SJCRH30 (cell line): ENCODE measurements around the gene USP40. TPM values are rescaled to one million over a fixed set of nuclear protein-coding genes. Genes with fewer than 3 reads are reported as not detected.

Source experiments
- DNase-seq, 2 experiments: peaks; one replicate each; pipeline ENCODE4 v3.0.0-alpha.2; 2015 to 2020
- H3K27ac ChIP-seq: fragments of 250-450 bp; sonication (Bioruptor Pico); 2 replicates; pipeline ENCODE4 v1.5.1; 2020; ENCODE audit warnings: mild to moderate bottlenecking, moderate library complexity
- H3K27me3 ChIP-seq: fragments of 250-450 bp; sonication (Bioruptor Pico); 2 replicates; pipeline ENCODE4 v1.5.1; 2020; ENCODE audit warnings: mild to moderate bottlenecking, moderate library complexity
- H3K36me3 ChIP-seq: fragments of 250-450 bp; sonication (Bioruptor Pico); 2 replicates; pipeline ENCODE4 v1.5.1; 2020; ENCODE audit warnings: mild to moderate bottlenecking, moderate library complexity
- H3K4me1 ChIP-seq: fragments of 250-450 bp; sonication (Bioruptor Pico); 2 replicates; pipeline ENCODE4 v1.5.1; 2020; ENCODE audit warnings: mild to moderate bottlenecking, moderate library complexity
- H3K4me3 ChIP-seq: fragments of 250-450 bp; sonication (Bioruptor Pico); 2 replicates; pipeline ENCODE4 v1.5.1; 2020; ENCODE audit warnings: mild to moderate bottlenecking, moderate library complexity
- H3K9me3 ChIP-seq: fragments of 250-450 bp; sonication (Bioruptor Pico); replicated peaks from 2 replicates; pipeline ENCODE4 v1.5.1; 2020; ENCODE audit warnings: mild to moderate bottlenecking, moderate library complexity
- total RNA-seq: library from RNA; depleted of rRNA; stranded (reverse); fragments of >200 nt; shearing (Covaris generic); gene quantifications from 2 replicates; pipeline ENCODE4 v1.2.3, GENCODE V29; 2014

Gene USP40
- total RNA-seq, 1 experiment from 2014 or later, result 38.4 TPM

- H3K27ac ChIP-seq, result no peak overlapping the region
- no peaks in the 10 kb centered on the region for H3K4me1 ChIP-seq
- peaks cover 44% of the 10 kb centered on the region for H3K36me3 ChIP-seq
- DNase-seq, result no peak
- no peaks in the 10 kb centered on the region for H3K27me3 ChIP-seq
- peaks cover under 1% of the 10 kb centered on the region; the same call in 1 of the 2 replicates for H3K9me3 ChIP-seq
- H3K4me3 ChIP-seq, result no peak overlapping the region
Observed at GRCh38 chr2:233497692-233498091, 68.9 kb downstream of the USP40 start.

- Histone ChIP-seq H3K4me3 (no peak overlapping the region), H3K27ac (no peak overlapping the region), H3K4me1 (no peaks in the 10 kb centered on the region), H3K9me3 (no peaks in the 10 kb centered on the region), H3K27me3 (no peaks in the 10 kb centered on the region), H3K36me3 (peaks cover 43% of the 10 kb centered on the region)
- no peak for DNase-seq
Observed at GRCh38 chr2:233495503-233496496, 70.8 kb downstream of the USP40 start.

- Histone ChIP-seq H3K27me3 (no peaks in the 10 kb centered on the region), H3K27ac (no peak overlapping the region), H3K4me1 (peaks cover 9% of the 10 kb centered on the region), H3K36me3 (peaks cover 31% of the 10 kb centered on the region), H3K9me3 (no peaks in the 10 kb centered on the region), H3K4me3 (no peak overlapping the region)
- DNase-seq, result no peak
Observed at GRCh38 chr2:233492751-233493150, 73.8 kb downstream of the USP40 start.

GRCh38 chr2:233492078-233492477 lies 74.5 kb downstream of the USP40 start:
- Histone ChIP-seq H3K4me3 (no peak overlapping the region), H3K27ac (no peak overlapping the region), H3K27me3 (no peaks in the 10 kb centered on the region), H3K36me3 (peaks cover 31% of the 10 kb centered on the region), H3K9me3 (no peaks in the 10 kb centered on the region), H3K4me1 (peaks cover 16% of the 10 kb centered on the region)
- DNase-seq, result no peak

GRCh38 chr2:233491326-233491725 lies 75.3 kb downstream of the USP40 start:
- DNase-seq, result no peak
- Histone ChIP-seq H3K27me3 (no peaks in the 10 kb centered on the region), H3K36me3 (peaks cover 27% of the 10 kb centered on the region), H3K4me1 (peaks cover 23% of the 10 kb centered on the region), H3K4me3 (no peak overlapping the region), H3K9me3 (no peaks in the 10 kb centered on the region), H3K27ac (no peak overlapping the region)

GRCh38 chr2:233490831-233491230 lies 75.8 kb downstream of the USP40 start:
- Histone ChIP-seq H3K27me3 (no peaks in the 10 kb centered on the region), H3K4me1 (peaks cover 28% of the 10 kb centered on the region), H3K36me3 (peaks cover 24% of the 10 kb centered on the region), H3K9me3 (no peaks in the 10 kb centered on the region), H3K27ac (no peak overlapping the region), H3K4me3 (no peak overlapping the region)
- DNase-seq, result no peak

- H3K4me3 ChIP-seq, result no peak overlapping the region
- H3K4me1 ChIP-seq, result peaks cover 30% of the 10 kb centered on the region
- DNase-seq, result no peak
- no peaks in the 10 kb centered on the region for H3K27me3 ChIP-seq
- H3K36me3 ChIP-seq, result peaks cover 29% of the 10 kb centered on the region
- H3K9me3 ChIP-seq, result no peaks in the 10 kb centered on the region
- H3K27ac ChIP-seq, result no peak overlapping the region
Observed at GRCh38 chr2:233489666-233490065, 76.9 kb downstream of the USP40 start.

- no peak for DNase-seq
- Histone ChIP-seq H3K9me3 (no peaks in the 10 kb centered on the region), H3K4me1 (peaks cover 30% of the 10 kb centered on the region), H3K27me3 (no peaks in the 10 kb centered on the region), H3K27ac (no peak overlapping the region), H3K4me3 (no peak overlapping the region), H3K36me3 (peaks cover 34% of the 10 kb centered on the region)
Observed at GRCh38 chr2:233489143-233489542, 77.4 kb downstream of the USP40 start.

- peaks cover 47% of the 10 kb centered on the region for H3K36me3 ChIP-seq
- peaks cover 30% of the 10 kb centered on the region for H3K4me1 ChIP-seq
- no peaks in the 10 kb centered on the region for H3K27me3 ChIP-seq
- DNase-seq, result peak; percentile 64 to 71
- H3K27ac ChIP-seq, result peak overlapping the region; percentile 79
- no peak overlapping the region for H3K4me3 ChIP-seq
- no peaks in the 10 kb centered on the region; the same call in 1 of the 2 replicates for H3K9me3 ChIP-seq
Observed at GRCh38 chr2:233487748-233488345, 78.7 kb downstream of the USP40 start.

GRCh38 chr2:233486778-233487552 lies 79.6 kb downstream of the USP40 start:
- H3K9me3 ChIP-seq, result no peaks in the 10 kb centered on the region; the same call in 1 of the 2 replicates
- peaks cover 30% of the 10 kb centered on the region for H3K4me1 ChIP-seq
- DNase-seq, result peak; percentile 28 to 34
- peak overlapping the region; percentile 79 for H3K27ac ChIP-seq
- H3K27me3 ChIP-seq, result no peaks in the 10 kb centered on the region
- H3K36me3 ChIP-seq, result peaks cover 46% of the 10 kb centered on the region
- no peak overlapping the region for H3K4me3 ChIP-seq

GRCh38 chr2:233486357-233486756 lies 80.2 kb downstream of the USP40 start:
- peak overlapping the region; percentile 79 for H3K27ac ChIP-seq
- peaks cover 48% of the 10 kb centered on the region for H3K36me3 ChIP-seq
- peaks cover 30% of the 10 kb centered on the region for H3K4me1 ChIP-seq
- H3K9me3 ChIP-seq, result no peaks in the 10 kb centered on the region; the same call in 1 of the 2 replicates
- no peak for DNase-seq
- no peaks in the 10 kb centered on the region for H3K27me3 ChIP-seq
- no peak overlapping the region for H3K4me3 ChIP-seq

- peaks cover 51% of the 10 kb centered on the region for H3K36me3 ChIP-seq
- H3K4me3 ChIP-seq, result no peak overlapping the region
- H3K4me1 ChIP-seq, result peaks cover 30% of the 10 kb centered on the region
- no peaks in the 10 kb centered on the region for H3K27me3 ChIP-seq
- DNase-seq, result no peak
- no peaks in the 10 kb centered on the region; the same call in 1 of the 2 replicates for H3K9me3 ChIP-seq
- H3K27ac ChIP-seq, result peak overlapping the region; percentile 79; the same call in 1 of the 2 replicates
Observed at GRCh38 chr2:233485726-233486125, 80.9 kb downstream of the USP40 start.

GRCh38 chr2:233482616-233483015 lies 84.0 kb downstream of the USP40 start:
- Histone ChIP-seq H3K27ac (no peak overlapping the region), H3K36me3 (peaks cover 48% of the 10 kb centered on the region), H3K9me3 (no peaks in the 10 kb centered on the region; the same call in 1 of the 2 replicates), H3K27me3 (no peaks in the 10 kb centered on the region), H3K4me1 (peaks cover 20% of the 10 kb centered on the region), H3K4me3 (no peak overlapping the region)
- no peak for DNase-seq

- no peak overlapping the region for H3K27ac ChIP-seq
- peaks cover 48% of the 10 kb centered on the region for H3K36me3 ChIP-seq
- H3K27me3 ChIP-seq, result no peaks in the 10 kb centered on the region
- no peaks in the 10 kb centered on the region; the same call in 1 of the 2 replicates for H3K9me3 ChIP-seq
- peaks cover 10% of the 10 kb centered on the region for H3K4me1 ChIP-seq
- H3K4me3 ChIP-seq, result no peak overlapping the region
- DNase-seq, result no peak
Observed at GRCh38 chr2:233481368-233482142, 85.0 kb downstream of the USP40 start.
